Kidney tubule cell (primary cell): ENCODE data around the gene MAX.
A peak's percentile ranks its signal among the peaks of the same experiment; 100 is the strongest.
"Not testable (repeated sequence)": the region's sequence is repeated elsewhere in the genome, so short reads cannot be mapped to it uniquely, and the experiment has no call there.

Source experiments
- DNase-seq: peaks from one replicate; pipeline ENCODE4 v3.0.0-alpha.2; 2018; ENCODE audit warnings: low spot score

The MAX gene

DNA sequence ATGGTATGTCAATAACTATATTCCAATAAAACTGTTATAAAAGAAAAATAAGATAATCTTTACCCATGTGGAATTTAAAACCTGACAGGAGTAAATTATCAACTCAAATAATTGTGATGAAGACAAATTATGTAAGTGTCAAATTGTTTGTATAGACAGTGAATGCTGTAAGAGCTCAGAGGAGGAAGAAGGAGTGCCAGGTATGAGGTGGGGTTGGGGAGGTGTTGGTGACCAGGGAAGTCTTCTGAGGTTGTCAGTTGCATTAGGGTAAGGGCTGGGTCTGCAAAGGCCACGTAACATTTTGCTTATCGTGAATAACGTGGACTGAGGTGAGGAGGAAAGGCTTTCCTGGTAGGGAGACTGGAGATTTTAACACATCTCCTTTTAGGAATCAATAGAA is 2.5 kb upstream of the MAX start:
- DNase-seq, result no peak

DNA sequence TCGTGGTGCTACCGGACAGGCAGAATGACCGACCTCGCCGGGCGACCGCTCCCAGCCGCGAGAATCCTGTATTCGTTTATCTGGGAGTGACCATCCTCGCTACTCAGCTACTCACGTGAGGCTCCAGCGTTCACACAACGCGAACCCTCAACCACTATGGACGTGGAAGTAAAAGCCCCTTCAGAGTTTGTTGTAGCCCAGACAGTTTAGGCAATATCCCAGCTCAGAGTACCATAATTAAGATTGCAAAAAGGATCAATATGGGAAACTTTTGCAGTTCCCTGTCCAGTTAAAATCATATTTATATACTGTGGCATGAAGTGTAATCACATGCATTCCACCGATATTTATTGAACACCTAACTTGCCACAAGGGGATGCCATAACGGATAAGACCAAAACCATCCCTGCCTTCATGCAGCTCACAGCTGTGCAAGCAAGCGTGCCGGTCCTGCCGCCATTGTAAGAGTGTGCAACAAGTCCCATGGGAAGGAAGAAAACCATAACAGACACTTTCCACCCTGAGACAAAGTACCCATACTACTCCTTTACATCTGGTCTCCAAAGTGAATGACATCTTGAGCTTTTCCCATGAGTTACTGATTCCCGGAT is 938 bp upstream of the MAX start:
- DNase-seq, result peak; percentile 18

DNA sequence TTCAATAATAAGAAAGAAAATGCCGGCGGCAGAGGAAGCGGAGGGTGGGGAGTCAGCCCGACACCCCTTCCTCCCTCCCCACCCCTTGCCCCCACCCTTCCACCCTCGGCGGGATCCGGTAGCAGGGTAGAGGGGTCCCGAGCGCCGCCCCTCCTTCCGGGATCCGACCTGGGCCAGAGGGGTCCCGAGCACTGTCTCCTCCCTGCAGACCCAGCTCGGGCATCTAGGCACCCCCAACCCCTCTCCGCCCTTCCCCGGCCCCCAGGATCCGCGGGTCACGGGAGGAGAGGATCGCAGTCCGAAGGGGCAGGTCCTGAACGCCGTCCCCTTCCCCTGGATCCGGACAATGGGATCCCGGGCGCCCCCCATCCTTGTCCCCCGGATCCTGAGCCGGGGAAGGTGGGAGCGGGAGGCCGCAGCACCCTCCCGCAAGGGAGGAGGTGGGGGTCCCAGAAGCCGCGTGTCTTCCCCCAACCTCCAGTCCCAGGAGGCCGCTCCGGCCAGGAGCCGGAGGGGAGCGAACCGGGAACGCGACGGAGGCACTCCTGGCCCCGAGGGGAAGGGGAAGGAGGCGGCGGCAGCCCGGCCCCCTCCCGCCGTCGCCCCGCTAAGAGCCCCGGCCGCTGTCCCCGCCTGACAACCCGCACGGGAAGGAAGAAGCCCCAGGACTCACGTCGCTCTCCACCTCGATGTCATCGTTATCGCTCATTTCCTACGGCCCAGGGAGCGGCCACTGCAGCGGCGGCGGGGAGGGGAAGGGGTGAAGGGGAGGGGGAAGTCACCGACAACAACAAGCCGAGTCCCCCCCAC is 481 bp downstream of the MAX start:
- DNase-seq, result peak; percentile 10

DNA sequence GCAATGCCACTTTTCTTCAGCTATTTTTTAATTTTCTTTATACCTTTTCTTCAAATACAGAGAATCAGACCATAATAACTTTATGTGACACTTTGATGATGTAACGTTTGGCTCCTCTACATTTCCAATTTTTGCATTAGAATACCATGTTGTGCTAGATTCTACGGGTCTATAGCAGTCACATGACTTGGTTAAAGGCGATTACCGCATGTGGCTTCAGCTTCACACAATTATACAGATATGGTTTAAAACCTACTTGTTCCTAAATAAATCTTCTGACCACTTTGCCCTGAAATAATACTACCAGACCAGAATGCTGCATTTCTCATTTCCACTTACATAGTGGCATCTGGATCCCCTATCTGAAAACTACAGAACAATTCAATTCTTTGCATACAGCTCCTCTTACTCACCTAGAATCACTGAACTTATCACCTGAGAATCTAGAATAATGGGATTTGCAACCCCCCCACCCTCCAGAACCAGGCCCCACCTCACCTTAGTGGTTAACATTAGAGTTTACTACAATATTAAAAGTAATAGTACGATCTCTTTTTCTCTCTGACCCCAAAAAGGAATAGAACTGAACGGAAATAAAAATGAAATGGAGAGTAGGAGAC is 1.3 kb downstream of the MAX start:
- DNase-seq, result peak; percentile 23

DNA sequence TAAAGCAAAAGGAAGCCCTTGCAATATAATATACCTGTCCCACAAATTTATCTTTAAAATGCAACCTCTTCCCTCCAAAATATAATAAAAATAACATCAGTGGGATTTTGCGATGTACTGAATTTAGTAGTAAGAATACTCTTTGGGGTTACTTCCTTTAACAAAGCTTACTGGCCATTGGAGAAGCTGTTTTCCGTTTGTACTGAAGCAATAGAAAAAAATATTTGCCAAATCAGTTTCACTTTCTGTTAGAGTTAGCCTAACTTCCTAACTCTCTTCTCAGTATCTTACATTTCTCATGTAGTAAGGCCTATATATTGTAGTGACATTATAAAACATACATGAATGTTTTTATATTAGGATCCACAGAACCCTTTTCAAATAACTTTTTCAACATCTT is 3.7 kb downstream of the MAX start:
- peak; percentile 25 for DNase-seq

DNA sequence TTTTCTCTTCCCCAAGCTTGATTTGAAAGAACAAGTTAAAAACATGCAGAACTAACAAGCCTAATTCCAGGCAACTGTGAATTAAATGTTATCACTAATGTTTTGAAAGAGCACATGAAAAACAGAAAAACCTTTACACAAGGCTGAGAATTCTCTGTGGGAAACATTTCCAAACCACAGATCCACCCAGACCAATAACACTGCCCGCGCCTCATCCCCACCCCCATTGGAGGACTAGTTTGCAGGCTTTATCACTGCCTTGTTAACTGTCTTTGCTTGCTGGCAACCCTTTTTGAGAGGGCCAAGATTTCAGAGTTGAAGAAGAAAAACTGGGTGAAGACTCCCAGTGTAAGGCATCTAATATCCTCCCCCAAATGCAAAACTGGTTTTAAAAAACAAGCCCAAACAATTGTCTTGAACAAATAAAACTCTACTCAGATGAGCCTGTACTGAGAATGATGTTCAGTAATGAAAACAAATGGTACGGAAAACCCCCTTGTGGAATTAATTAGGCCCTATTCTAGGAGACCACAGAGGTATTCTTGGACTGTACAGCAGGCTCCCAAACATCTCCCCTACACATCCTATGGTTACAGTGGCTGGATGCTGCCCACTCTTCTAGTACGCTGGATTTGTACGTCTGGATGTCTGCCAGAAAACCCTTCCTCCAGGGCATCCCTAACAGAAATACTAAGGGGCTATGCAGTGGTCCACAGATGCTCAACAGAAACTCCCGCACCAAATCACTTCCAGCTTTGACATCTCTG is 5.8 kb downstream of the MAX start:
- no peak for DNase-seq

DNA sequence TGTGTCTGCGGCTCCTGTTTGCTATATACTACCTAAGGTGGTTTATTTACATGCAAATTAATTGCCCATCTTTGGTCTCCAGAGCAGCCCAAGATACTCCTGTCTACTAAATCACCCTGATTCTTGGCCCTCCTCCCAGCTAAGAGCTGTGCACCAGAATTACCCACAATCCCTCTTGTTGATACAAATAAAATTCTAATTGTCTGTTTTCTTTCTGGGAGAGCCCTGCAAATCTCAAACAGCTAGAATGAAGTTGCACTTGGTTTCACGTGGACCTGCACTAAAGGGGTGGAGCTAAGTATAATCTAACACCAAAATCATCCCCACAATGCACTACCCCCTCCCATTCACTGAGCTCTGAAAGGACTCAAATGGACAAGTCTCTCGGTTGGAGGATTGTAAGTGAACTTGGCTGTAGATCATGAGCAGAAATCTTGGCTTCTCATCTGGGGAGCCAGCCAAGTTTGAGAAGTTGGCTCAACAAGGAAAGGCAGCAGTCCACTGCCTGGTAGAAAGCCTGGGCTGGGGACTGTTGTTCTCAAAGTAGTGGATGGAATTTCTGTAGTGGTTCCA is 6.6 kb downstream of the MAX start:
- no peak for DNase-seq

DNA sequence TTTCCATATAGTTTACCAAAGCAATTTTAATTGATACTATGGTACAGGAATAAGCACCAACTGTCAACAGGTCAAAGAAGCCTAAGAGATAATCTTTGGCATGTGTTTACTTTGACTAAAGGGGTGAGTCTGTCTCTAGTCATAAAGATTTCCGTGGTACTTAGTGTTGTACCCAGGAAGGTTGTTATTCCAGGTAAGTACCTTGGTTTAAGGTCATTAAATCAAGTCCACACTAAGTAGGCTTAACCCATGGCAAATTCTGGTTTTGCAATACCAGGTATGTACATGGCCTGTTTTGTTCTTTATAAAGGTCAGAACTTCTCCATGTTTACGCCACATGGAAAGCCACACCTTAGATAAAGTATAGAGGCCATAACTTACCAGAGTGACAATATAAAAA is 10.0 kb downstream of the MAX start:
- no peak for DNase-seq

DNA sequence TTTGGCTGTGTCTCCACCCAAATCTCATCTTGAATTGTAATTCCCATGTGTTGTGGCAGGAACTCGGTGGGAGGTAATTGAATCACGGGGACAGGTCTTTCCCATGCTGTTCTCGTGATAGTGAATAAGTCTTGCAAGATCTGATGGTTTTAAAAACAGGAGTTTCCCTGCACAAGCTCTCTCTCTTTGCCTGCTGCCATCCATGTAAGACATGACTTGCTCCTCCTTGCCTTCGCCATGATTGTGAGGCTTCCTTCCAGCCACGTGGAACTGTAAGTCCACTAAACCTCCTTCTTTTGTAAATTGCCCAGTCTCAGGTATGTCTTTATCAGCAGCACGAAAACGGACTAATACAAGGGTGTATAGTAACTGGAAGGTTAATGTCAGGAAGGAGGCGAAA is 14.5 kb downstream of the MAX start:
- DNase-seq, result not testable (repeated sequence)

DNA sequence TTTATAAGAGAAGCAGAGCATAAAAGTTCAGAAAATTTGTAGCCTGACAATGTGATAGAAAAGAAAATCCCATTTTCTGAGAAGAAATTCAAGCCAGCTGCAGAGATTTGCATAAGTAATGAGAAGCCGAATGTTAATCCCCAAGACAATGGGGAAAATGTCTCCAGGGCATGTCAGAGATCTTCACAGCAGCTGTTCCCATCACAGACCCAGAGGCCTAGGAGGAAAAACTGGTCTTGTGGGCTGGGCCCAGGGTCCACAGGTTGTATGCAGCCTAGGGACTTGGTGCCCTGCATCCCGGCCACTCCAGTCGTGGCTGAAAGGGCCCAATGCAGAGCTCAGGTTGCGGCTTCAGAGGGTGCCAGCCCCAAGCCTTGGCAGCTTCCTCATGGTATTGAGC is 15.6 kb downstream of the MAX start:
- not testable (repeated sequence) for DNase-seq

DNA sequence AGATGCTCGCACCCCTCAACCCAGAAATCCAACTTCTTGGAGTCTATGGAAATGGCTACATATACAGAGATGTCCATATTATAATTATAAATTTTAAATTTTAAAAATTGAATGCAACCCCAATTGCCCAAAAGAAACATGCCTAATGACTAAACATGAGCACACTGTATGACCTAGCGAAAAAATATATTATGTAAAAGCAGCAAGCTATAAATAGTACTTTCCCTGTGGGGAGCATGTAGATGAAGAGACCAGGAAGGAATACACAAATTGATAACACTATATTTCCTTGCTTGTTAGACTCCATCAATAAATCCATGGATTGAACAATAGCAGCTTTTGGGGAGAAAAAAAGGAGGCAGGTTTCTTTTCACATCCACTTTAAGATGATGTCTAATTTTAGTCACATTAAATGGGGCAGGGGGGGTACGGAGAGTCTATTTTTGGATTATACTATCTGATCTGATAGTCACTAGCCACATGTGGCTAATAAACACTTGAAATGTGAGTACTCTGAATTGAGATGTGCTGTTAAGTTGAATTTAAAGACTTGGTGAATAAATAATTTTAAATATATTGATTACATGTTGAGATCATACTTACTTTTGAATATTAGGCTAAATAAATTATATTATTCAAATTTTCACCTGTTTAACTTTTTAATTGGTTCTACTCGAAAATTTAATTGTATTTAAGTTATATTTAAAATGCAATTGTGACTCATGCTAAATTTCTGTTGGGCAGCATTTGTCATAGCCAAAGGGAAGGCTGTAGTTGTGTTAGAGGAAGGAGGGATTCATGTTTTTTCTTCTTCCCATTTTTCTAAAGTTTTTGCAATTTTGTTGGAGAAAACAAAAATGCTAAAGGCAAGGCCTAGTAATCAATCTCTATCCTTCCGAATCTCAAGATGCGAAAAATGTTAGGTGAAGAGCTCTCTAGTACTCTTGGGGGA is 17.5 kb downstream of the MAX start:
- no peak for DNase-seq

DNA sequence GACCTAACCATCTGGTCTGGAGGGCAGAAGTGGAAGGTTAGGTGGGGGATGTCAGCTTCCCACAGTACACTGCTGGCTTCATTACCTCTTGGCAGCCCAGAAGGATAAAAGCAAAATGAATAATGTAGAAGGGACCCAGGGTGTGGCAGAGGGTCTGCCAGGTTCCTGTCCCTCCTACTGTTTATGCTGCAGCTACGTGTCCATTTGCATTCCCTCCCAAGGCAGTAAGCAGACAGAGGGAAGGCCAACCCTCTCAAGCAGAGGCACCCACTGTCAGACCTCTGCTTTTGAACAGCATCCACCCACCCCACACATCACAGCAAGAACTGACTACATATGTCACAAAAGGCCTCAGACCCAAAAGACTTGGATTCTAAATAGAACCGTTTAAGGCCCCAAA is 19.4 kb downstream of the MAX start:
- no peak for DNase-seq

DNA sequence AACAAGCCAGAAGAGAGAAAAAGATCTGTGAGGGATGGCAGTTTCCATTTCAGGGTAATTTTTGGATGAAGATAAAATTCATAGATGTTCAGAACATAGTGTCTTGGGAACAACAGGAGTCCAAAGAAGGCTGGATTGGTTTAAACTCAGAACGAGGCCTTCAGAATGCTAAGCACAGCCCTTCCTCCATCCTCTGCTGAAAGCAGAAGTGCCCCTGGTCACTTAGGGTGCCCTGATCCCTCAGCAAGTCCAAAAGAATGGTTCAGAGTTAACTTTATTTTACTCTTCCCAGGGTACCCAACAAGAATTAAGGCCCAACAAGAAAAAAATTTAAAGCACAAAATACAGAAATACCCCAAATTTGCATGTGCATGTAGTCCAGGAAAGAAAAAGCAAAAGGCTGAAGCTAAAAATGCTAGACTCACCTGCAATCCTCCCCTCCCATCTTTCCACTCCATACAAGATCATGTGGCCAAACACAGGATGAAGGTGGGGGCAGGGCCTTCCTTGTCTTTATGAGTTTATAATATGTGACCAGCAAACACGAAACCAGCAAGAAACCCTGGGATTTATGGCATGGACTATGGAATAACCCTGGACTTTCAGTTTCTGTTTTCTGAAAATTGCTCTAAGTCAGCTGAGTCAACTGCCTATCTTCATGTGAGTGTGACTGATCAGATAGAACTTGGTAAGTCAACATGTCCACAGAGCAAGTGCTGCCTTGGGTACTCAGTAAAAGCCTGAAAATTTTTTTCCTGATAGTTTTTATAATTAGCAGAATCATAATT is 21.2 kb downstream of the MAX start:
- DNase-seq, result peak; percentile 69

DNA sequence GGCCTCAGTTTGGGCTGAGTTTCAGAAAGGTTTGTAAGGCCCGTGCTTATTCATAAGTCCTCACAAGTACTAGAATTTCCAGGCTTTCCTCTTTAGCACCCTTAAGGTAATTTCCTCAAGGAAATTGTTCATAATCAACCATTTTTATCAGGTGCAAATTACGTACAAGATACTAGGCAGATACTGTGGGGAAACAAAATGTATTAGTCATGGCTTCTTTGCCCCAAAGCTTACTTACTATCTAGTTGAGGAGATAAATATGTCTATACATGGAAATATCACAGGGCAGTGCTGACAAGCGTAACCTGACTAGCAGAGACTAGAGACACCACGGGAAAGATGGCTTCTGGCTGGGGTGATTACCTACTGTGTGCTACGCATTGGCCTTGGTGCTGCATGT is 22.5 kb downstream of the MAX start:
- DNase-seq, result no peak

DNA sequence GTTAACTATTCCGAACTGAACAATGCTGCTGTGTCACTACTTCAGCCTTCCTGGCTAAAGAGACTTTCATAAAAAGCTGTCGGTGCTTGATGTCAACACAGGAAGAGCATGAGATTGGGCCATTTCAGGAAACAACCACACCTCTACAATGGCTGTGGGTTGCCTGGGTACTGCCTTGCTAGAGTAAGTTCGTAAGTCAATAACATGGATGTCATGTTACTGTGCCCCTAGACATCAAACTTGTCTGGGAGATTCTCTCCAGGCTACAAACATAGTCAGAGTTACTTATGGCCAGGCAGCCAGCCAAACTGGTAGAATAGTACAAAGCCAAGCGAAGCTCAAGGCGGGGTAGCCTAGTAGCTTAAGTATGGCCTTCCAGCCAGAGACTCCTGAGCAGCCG is 23.1 kb downstream of the MAX start:
- no peak for DNase-seq

DNA sequence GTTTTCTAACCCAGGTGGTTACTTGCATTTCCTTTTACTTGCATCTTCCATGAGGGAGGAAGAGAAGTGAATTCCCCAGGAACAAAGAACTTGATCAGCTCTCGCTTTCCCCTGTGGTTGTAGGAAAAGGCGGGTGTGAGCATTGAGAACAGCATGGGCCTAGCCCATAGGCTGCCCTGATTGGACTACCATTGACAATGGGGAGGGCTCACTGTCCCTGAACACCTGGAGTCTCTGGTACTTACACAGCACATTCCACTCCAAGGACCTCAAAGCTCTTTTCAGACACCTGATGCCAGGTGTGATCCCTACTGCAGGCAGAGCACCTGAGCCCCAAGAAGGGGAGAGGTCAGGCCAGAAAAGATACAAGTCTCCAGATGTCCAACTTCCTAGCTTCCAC is 25.0 kb downstream of the MAX start:
- no peak for DNase-seq

DNA sequence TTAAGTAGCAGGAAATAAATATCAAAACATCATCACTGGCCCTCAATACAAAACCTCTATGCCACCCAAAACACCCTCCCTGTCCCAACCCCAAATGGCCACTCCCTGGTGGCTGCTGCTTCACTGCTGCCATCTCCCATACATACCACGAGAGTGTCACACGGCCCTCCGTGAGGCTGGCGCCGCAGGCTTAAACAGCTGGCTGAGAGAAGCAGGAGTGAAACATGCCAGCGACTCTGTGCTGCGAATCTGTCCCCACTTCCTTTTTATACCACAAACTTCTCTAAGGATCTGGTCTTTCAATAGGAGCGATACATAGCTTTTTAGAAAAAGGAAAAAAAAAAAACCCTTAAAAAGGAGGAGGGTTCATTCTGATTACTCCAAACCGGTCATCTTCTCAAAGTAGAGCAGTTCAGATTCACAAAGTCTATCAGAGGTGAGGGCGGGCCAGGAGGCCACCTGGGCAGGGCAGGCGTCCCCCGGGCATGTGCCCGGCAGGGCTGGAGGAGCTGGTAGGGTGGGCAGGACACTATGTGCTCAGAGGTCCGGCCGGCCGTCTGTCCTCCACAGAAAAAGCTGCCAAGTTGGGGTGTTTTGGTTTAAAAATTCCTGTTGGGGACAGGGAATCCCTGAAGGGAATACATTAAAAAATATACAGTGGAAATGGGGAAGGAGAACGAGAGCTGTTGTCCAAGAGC is 26.5 kb downstream of the MAX start:
- DNase-seq, result no peak

DNA sequence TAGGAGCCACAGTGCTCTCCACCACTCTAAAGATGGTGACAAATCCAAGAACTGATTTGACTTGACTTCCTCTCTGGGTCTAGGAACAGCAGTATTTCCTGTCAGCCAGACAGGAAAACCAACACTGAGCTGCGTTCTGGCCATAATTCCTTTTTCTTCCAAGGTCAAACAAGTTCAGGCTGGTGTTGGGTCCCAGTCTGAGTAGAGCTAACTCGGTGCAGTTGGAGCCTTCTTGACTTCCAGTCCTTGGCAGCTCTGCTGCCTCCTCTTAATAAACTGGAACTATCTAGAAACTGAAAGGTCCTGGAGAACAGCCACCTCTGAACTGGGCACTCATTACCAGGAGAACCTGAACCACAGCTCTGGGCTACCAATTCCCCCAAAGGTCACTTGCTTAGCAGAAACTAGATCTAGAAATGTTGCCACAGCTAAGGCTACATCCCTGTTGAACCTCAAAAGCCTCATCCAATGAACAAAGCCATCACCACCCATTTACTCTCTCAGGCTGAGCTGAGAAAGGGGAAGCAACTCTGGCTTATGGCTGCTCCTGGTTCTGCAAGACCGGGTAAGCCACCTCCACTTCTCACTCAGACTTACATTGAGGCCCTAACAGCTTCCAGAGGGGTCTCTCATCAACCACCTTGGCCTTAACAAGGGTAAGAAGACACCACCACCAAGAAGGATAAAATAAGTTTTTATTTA is 27.7 kb downstream of the MAX start:
- no peak for DNase-seq

DNA sequence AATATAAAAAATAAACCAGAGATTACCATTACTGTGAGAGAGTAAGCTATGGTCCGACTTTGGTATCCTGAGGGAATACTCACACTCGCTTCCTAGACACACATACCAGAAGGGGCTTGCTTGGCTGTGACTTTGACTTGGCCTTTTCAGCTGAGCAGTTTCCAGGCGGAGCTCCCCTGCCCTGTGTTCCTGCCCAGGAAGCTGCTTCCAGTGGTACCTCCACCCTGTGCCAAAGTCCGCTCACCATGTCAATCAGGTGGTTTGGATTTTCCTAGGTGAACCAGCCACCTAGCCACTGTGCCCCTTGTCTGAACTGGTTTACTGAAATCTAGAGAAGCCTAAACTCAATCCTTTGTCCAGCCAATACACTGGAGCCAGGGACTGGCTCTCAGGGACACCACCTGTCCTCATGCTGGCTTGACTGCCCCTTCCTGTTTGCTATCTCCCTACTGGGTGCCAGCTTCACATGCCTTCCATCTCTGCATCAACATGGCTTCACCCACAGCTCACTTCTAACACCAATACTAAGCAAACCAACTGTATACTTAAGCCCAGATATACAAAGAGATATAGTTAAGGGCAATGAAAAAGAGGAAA is 28.6 kb downstream of the MAX start:
- DNase-seq, result peak; percentile 8
